Measurements from ENCODE around the gene PNPLA7.
"Not testable (repeated sequence)": the region's sequence is repeated elsewhere in the genome, so short reads cannot be mapped to it uniquely, and the experiment has no call there.

Gene PNPLA7

GRCh38 chr9:137536594-137537131 is 13.5 kb downstream of the PNPLA7 start:
- peak; percentile 71 for DNase-seq

DNA sequence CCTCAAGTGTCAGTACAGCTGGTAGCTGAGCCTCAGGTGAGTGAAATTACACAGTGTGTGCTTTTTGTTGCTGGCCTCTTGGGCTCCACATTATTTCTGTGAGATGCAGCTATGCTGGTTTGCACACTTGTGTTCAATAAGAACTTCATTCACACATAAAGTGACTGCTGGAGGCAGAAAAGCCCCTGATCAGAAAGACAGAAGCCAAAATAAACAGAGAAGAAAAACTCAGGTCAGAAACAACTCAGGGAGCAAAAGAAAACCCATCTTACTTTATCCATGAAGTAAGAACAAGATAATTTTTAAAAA is 15.1 kb downstream of the PNPLA7 start:
- no peak for DNase-seq

DNA sequence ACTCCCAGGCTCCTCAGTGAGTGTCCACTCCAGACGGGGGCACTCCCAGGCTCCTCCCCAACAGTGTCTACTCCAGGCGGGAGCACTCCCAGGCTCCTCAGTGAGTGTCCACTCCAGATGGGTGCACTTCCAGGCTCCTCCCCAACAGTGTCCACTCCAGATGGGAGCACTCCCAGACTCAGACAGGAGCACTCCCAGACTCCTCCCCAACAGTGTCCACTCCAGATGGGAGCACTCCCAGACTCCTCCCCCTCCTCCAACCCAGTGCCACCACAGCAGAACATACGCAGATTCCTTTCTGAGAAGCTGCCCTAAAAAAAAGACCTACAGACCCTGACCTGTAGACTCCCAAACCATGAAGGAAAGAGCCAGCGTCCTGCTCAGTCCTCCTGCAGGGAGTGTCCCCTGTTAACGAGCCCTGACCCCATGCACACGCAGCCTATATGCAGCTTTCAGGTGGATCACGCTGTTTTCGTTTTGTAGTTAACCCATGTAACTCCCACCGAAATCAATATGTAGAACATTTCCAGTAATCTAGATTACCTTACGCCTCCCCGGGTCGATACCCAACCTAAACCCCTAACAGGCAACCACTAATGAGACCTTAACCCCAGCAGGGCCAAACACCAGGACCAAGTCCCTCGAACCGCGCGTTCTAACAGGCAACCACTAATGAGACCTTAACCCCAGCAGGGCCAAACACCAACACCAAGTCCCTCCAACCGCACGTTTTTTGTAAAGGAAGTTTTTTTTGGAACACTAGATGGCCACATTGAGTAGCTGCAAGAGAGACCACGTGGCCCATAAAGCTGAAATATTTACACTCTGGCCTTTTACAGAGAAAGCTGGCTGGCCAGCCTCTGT is 15.7 kb downstream of the PNPLA7 start:
- peak; percentile 81 for DNase-seq

DNA sequence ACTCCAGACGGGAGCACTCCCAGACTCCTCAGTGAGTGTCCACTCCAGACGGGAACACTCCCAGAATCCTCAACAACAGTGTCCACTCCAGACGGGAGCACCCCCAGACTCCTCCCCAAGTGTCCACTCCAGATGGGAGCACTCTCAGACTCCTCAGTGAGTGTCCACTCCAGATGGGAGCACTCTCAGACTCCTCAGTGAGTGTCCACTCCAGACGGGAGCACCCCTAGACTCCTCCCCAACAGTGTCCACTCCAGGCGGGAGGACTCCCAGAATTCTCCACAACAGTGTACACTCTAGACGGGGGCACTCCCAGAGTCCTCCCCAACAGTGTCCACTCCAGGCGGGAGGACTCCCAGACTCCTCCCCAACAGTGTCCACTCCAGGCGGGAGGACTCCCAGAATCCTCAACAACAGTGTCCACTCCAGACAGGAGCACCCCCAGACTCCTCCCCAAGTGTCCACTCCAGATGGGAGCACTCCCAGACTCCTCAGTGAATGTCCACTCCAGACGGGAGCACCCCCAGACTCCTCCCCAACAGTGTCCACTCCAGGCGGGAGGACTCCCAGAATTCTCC is 17.2 kb downstream of the PNPLA7 start:
- not testable (repeated sequence) for DNase-seq

DNA sequence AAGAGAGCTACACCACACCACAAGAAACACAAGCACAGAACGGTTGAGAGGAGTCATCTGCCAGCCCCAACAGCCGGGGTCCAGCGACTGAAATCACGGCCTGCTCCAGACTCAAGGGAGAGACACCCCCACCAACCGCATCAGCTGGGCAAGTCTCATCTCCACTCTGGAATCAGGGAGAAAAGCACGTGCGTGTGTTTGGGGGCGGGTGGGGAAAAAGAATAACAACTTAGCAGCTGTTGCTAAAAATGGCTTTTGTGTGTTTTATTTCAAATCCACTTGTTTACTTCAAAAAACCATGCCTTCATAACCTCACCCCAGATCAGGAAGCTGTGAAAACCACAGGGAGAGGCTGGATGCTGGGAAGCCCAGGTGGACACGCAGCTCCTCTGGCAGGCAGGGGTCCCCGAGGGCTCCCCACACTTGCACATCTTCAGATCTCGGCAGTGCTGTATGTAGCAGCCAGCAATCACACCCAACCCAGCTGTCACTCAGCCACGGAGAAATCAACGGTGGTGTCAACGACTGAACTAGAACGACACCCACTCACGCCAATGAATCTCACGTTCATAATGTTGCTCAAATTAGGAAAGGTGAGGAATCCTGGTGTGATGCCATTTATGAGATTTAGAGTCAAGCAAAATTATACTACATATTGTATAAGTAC is 19.0 kb downstream of the PNPLA7 start:
- no peak for DNase-seq

- DNase-seq, result no peak
Measured at GRCh38 chr9:137530331-137530730, 19.9 kb downstream of the PNPLA7 start.

DNA sequence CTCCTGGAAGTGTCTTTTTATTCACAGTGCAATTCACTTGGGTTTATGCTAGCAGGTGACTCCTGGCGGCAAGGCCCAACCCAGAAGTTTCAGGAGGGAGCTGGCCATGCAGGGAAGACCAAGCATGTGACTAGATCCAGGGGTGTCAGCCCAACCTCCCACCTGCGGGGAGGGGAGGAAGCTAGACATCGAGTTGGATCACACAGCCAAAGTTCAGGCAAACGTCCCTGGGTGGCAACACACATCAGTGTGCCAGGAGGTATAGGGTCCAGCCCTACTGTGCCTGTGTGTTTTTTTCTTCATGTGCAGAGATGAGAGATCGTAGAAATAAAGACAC is 25.3 kb downstream of the PNPLA7 start:
- no peak for DNase-seq

DNA sequence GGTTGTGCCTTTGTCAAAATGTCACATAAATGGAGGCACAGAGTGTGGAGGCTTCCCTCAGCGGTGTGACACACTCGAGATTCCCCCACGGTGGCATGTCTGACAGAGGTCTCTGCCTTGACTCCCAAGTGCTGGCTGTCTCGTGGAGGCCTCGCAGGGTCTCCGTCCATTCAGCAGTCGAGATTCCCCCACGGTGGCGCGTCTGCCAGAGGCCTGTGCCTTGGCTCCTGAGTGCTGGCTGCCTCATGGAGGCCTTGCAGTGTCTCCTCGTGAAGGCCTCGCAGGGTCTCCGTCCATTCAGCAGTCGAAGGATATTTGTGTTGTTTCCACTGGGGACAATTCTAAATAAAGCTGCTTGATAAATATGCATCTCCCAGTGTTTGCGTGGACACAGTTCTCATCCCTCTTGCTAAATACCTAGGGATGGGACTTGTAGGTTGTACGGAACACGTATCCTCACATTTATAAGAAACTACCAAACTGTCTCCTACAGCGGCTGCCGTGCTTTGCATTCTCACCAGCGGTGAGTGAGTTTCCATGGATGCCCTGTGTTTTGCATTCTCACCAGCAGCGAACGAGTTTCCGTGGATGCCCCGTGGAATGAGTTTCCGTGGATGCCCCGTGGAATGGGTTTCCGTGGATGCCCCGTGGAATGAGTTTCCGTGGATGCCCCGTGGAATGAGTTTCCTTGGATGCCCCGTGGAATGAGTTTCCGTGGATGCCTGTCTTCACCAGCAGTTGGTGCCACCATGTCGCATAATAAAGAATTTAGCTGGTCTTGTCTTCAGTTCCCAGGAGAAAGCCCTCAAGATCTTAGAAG is 25.8 kb downstream of the PNPLA7 start:
- DNase-seq, result no peak

DNA sequence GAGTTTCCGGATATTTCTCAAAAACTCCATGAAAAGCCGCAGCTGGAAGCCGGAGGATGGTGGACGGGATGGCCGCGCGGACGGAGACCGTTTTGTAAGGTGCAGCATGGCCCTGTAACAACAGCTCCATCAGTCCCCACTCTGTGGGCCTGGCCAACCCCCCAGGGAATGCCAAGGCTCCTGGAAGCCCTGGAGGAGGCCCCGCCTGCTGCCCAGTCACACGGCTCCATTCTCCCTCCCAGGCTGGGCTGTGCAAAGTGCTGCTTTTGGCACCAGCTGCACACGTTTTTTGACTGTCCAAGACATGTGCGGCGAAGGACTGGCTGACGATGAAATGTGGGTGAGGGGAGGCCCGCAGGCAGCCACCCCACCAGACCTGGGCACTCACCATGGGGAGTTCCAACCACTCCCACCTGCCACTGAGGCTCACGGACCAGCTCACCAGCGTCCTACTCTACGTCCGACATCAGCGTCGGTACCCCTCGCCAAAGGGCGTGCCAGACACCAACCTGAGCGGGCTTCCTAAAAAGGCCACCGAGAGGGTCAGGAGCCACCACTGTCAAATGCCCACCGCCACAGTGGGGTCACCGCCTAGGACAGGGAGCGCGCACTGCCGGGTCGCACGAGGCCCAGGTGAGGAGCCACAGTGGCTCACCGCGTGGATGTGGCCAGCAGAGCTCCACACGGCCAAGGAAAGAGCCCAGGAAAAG is 27.3 kb downstream of the PNPLA7 start:
- DNase-seq, result no peak

DNA sequence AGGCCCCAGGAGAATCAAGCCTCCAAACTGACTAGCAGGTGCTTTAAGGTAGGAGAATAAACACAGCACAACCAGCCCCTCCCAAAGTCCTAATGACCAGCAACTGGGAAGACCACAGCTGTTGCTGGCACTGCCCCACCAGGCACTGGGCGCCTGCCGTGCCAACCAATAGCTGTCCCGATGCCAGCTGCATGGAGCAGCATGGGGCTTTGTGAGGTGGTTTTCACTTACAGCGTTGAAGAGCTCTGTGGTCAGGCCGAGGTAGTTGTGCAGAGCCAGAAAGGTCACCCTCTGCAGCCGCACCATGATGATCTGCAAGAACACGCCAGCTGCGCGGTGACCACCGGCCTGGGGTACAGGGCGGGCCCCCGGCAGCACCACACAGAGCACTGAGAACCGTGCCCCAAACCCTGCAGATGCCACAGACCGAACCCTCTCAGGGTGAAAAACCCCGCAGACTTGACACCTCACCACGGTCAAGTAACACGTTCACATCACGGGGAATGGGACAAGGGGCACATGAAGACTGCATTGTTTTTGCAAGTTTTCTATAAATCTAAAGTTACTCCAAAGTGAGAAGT is 28.7 kb downstream of the PNPLA7 start:
- DNase-seq, result no peak

DNA sequence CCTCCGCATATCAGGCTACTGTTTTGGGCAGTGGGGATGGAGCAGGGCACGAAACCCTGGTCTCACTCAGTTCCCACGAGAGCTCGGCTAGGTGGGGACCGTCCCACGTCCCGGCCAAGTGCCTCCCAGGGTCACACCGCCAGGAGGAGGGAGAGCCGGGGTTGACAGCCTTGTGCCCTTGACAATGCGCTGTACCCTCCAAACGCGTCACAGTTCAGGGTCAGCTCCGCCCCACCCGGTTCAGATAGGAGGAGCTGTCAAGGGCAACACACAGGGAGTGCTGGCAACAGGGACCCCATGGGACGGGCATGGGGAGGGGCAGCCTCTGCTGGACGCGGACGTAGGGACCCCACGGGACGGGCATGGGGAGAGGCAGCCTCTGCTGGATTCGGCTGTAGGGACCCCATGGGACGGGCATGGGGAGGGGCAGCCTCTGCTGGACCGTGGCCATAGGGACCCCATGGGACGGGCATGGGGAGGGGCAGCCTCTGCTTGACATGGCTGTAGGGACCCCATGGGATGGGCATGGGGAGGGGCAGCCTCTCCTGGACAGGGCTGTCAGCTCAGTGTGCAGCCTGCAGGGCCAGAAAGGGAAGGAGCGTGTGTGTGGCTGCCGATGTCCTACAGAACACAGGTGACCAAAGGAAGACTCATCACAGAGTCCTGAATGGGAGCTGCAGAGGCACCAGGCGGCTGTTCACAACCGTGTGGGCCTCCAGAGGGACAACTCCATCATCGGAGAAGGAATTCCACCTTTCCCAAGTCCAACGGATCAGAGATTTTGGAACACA is 29.4 kb downstream of the PNPLA7 start:
- DNase-seq, result no peak

- DNase-seq, result no peak
Measured at GRCh38 chr9:137519553-137519952, 30.6 kb downstream of the PNPLA7 start.

- DNase-seq, result peak; percentile 59
Measured at GRCh38 chr9:137518661-137519459, 31.3 kb downstream of the PNPLA7 start.

- DNase-seq, result no peak
Measured at GRCh38 chr9:137516144-137516917, 33.9 kb downstream of the PNPLA7 start.

DNA sequence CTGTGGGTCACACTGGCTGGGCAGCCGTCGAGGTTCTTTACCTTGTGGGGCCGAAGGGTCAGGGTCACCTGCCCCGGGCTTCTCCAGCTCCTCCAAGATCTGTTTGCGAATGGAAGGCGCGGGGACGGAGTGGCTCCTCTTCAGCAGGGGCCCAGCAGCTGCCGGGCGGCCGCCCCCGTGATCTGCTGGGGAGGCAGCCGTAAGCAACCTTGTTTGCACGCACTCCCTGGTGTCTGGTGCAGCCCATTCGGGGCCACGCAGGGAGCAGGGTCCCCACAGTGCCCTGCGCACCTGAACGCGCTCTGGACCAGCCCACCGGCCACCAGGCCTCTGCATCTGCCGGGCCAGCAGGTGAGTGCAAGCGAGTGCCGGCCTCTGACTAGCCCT is 34.9 kb downstream of the PNPLA7 start:
- DNase-seq, result no peak

- no peak for DNase-seq
Measured at GRCh38 chr9:137514691-137515337, 35.4 kb downstream of the PNPLA7 start.

GRCh38 chr9:137513801-137514570 is 36.2 kb downstream of the PNPLA7 start:
- not testable (repeated sequence) for DNase-seq

- not testable (repeated sequence) for DNase-seq
Measured at GRCh38 chr9:137513136-137513535, 37.1 kb downstream of the PNPLA7 start.

All from MV-4-11 (cell line).